Activated B cell treated with CpG ODN at 0.5 μM for 24 hours (primary cell): ENCODE measurements around the gene PKD1. TPM values are rescaled to one million over a fixed set of nuclear protein-coding genes. Genes with fewer than 3 reads are reported as not detected.

Experiments used
- ATAC-seq: fragments of 200-7000 bp; cut with Tn5 transposase; one replicate; pipeline ENCODE4 v1.10.0; 2021; ENCODE audit warnings: low read depth, mild to moderate bottlenecking, moderate library complexity
- CTCF ChIA-PET: fragments of 350-600 bp; sonication (Branson Sonifier 250); formaldehyde crosslinking; loops from one replicate; lab custom pipeline; 2021; ENCODE audit warnings: antibody characterized with exemption; lab: Charles Lee
- POLR2A ChIA-PET: fragments of 350-600 bp; sonication (Branson Sonifier 250); formaldehyde crosslinking; loops from one replicate; lab custom pipeline; 2021; ENCODE audit warnings: antibody characterized with exemption; lab: Charles Lee
- DNase-seq: peaks from one replicate; pipeline ENCODE4 v3.0.0; 2022
- H3K27ac Mint-ChIP-seq: one replicate; pipeline ENCODE4 v1.8.0; 2020; ENCODE audit warnings: mixed read lengths
- H3K27me3 Mint-ChIP-seq: one replicate; pipeline ENCODE4 v1.8.0; 2021; ENCODE audit warnings: mixed read lengths
- H3K36me3 Mint-ChIP-seq: one replicate; pipeline ENCODE4 v1.8.0; 2021; ENCODE audit warnings: low read depth, mixed read lengths
- H3K4me1 Mint-ChIP-seq: one replicate; pipeline ENCODE4 v1.8.0; 2021; ENCODE audit warnings: mixed read lengths
- H3K4me3 Mint-ChIP-seq: one replicate; pipeline ENCODE4 v1.8.0; 2020; ENCODE audit warnings: mild to moderate bottlenecking, mixed read lengths
- H3K9me3 Mint-ChIP-seq: one replicate; pipeline ENCODE4 v1.8.0; 2020; ENCODE audit warnings: mixed read lengths
- intact Hi-C: fragments of 100-400 bp; cut with micrococcal nuclease; formaldehyde crosslinking; loops from one replicate; pipeline ENCODE4 v1.15.1; 2024
- total RNA-seq: library from RNA; stranded (reverse); gene quantifications from 2 replicates; pipeline ENCODE4 v1.2.3, GENCODE V29; 2022
- TF ChIP-seq, protein P1 (sequence below): fragments of 200-600 bp; IDR thresholded peaks from one replicate; pipeline ENCODE4 v1.8.0; 2022; ENCODE audit warnings: antibody characterized with exemption, mild to moderate bottlenecking

The PKD1 gene
- total RNA-seq, 1 donor from 2014 or later = 84.2 TPM

DNA sequence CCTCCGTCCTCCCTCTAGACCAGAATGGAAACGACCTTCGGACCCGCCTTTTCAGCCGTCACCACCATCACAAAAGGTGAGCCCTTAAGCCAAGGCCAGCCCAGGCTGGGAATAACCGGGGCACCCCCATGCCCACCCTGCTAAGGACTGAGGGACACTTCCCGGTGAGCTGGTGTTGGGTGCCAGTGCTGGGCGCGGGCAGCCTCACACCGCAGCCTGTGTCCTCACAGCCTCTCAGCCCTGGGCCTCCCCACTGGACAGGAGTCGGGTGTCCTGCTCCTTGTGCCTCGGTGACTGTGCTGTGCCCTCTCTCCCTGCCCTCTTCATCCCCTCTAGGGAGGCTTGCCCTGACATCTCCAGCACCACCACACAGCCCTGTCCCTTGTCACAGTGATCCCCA is 30.2 kb upstream of the PKD1 start:
- ChIA-PET POLR2A (interaction anchor here (3.6 kb wide), 1 partner anchor 10 kb away, joined by 14 read pairs; the partner anchor contains the start of gene TRAF7), CTCF (no interaction called here)
- intact Hi-C loops = no loop called here
- DNase-seq (no peak), ATAC-seq (no peak)
- Mint-ChIP-seq H3K9me3 (no peaks in the 10 kb centered on the region), H3K4me3 (no peak overlapping the region), H3K27me3 (no peaks in the 10 kb centered on the region), H3K27ac (no peak overlapping the region), H3K36me3 (peaks cover 16% of the 10 kb centered on the region), H3K4me1 (peaks cover 6% of the 10 kb centered on the region)
- TF ChIP-seq, protein P1, sequence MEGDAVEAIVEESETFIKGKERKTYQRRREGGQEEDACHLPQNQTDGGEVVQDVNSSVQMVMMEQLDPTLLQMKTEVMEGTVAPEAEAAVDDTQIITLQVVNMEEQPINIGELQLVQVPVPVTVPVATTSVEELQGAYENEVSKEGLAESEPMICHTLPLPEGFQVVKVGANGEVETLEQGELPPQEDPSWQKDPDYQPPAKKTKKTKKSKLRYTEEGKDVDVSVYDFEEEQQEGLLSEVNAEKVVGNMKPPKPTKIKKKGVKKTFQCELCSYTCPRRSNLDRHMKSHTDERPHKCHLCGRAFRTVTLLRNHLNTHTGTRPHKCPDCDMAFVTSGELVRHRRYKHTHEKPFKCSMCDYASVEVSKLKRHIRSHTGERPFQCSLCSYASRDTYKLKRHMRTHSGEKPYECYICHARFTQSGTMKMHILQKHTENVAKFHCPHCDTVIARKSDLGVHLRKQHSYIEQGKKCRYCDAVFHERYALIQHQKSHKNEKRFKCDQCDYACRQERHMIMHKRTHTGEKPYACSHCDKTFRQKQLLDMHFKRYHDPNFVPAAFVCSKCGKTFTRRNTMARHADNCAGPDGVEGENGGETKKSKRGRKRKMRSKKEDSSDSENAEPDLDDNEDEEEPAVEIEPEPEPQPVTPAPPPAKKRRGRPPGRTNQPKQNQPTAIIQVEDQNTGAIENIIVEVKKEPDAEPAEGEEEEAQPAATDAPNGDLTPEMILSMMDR = no peak

DNA sequence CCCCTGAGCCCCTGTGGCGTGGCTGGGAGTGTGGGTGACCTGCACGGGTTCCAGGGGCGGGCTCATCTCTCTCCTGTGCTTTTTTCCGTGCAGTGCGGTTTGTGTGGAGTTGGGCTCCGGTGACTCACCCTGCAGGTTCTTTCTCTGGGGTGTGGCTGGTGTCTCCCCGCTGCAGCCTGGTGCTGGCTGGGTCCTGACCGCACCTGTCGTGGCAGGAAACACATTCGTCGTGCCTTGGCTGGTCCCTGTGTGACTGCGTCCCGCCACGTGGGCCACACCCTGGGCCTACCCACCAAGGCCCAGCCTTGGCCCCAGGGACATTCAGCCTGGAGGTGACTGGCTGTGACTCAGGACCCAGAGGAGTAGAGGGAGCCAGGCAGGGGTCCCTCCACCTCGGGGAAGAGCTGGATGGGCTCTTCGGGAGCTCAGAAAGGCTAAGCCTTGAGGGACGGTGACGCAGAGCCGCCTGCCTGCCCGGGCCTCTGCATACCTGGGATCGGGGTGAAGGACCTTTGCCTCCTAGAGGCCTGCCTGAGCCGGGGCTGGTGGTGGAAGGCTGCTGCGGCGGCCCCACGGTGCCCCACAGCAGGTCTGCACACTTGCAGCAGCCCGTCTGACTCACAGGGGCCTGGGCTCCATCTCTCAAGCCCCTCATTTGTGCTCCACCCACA is 27.6 kb upstream of the PKD1 start:
- TF ChIP-seq, protein P1 = no peak
- no peak for ATAC-seq
- POLR2A ChIA-PET = interaction anchor here (1.4 kb wide), 1 partner anchor 8 kb away, joined by 4 read pairs; the partner anchor contains the start of gene TRAF7
- H3K4me3 Mint-ChIP-seq = no peak overlapping the region
- H3K9me3 Mint-ChIP-seq = no peaks in the 10 kb centered on the region
- H3K27me3 Mint-ChIP-seq = no peaks in the 10 kb centered on the region
- CTCF ChIA-PET = no interaction called here
- peaks cover 14% of the 10 kb centered on the region for H3K36me3 Mint-ChIP-seq
- no peak overlapping the region for H3K27ac Mint-ChIP-seq
- no peak for DNase-seq
- intact Hi-C loops = no loop called here
- H3K4me1 Mint-ChIP-seq = peaks cover 19% of the 10 kb centered on the region

GRCh38 chr16:2162676-2163118 is 27.0 kb upstream of the PKD1 start:
- intact Hi-C loops = no loop called here
- Mint-ChIP-seq H3K4me3 (no peak overlapping the region), H3K9me3 (no peaks in the 10 kb centered on the region), H3K27ac (no peak overlapping the region), H3K4me1 (peaks cover 24% of the 10 kb centered on the region), H3K36me3 (peaks cover 10% of the 10 kb centered on the region), H3K27me3 (no peaks in the 10 kb centered on the region)
- CTCF ChIA-PET = no interaction called here
- TF ChIP-seq, protein P1 = no peak
- DNase-seq = no peak
- POLR2A ChIA-PET = no interaction called here
- no peak for ATAC-seq

DNA sequence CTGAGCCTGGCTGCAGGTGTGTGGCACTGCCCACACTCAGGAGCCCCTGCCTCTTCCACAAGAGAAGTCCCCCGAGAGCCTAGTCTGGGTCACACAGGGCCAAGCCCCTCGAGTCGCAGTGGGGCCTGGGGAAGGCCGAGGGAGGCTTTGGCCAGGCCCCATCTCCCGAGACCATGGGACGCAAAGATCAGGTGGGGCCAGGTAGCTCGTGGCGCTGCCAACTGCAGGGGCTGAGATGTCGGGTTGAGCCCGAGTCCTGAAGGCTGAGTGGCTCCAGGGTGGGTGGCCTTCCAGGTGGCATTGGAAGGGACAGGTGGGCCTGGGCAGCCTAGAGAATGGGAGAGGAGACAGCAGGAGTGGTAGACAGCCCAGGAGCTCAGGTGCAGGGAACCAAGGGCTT is 26.2 kb upstream of the PKD1 start:
- DNase-seq (no peak), ATAC-seq (no peak)
- Mint-ChIP-seq H3K9me3 (no peaks in the 10 kb centered on the region), H3K36me3 (peaks cover 10% of the 10 kb centered on the region), H3K27me3 (no peaks in the 10 kb centered on the region), H3K27ac (no peak overlapping the region), H3K4me1 (peaks cover 31% of the 10 kb centered on the region), H3K4me3 (no peak overlapping the region)
- intact Hi-C loops = no loop called here
- ChIA-PET POLR2A (interaction anchor here (0.6 kb wide), 1 partner anchor 250 kb away, joined by 3 read pairs; no protein-coding TSS in a partner anchor), CTCF (no interaction called here)
- TF ChIP-seq, protein P1 = no peak

GRCh38 chr16:2160915-2161551 is 25.3 kb upstream of the PKD1 start:
- H3K9me3 Mint-ChIP-seq = no peaks in the 10 kb centered on the region
- ChIA-PET POLR2A (interaction anchor here (0.8 kb wide), 1 partner anchor 54 kb away, joined by 4 read pairs; the partner anchor contains the start of gene PGP), CTCF (no interaction called here)
- ATAC-seq (peak; percentile 45), DNase-seq (no peak)
- peaks cover 4% of the 10 kb centered on the region for H3K36me3 Mint-ChIP-seq
- intact Hi-C loops = no loop called here
- H3K27ac Mint-ChIP-seq = no peak overlapping the region
- TF ChIP-seq, protein P1 = no peak
- no peaks in the 10 kb centered on the region for H3K27me3 Mint-ChIP-seq
- peak overlapping the region; percentile 32 for H3K4me3 Mint-ChIP-seq
- peaks cover 40% of the 10 kb centered on the region for H3K4me1 Mint-ChIP-seq
